Sigmoid colon (tissue), 4 donors: Measurements from ENCODE around the gene ST6GALNAC2.

Experiments used
- CTCF ChIP-seq, 4 experiments: fragments of 450-650 bp in 3 of 4; fragments of 200-600 bp in 1 of 4; IDR thresholded peaks; one replicate each; pipeline ENCODE4 v1.5.1; 2016 to 2019; ENCODE audit warnings: antibody characterized with exemption in 4 of 4, mild to moderate bottlenecking in 3 of 4, moderate library complexity in 2 of 4
- EP300 ChIP-seq, 4 donors: sonication (generic); formaldehyde crosslinking; IDR thresholded peaks; one replicate each; pipeline ENCODE4 v1.6.1; 2017; ENCODE audit warnings: antibody characterized with exemption in 4 of 4
- POLR2A ChIP-seq, 2 donors: fragments of 450-650 bp; IDR thresholded peaks; one replicate each; pipeline ENCODE4 v1.6.1; 2016; ENCODE audit warnings: antibody characterized with exemption in 2 of 2, mild to moderate bottlenecking in 2 of 2, moderate library complexity in 2 of 2
- POLR2AphosphoS5 ChIP-seq, 4 donors: sonication (generic); formaldehyde crosslinking; IDR thresholded peaks; one replicate each; pipeline ENCODE4 v1.6.1; 2017; ENCODE audit warnings: antibody characterized with exemption in 4 of 4

- no peak for TF ChIP-seq CTCF (IDR thresholded peaks at IDR 0.05)
- no peak for TF ChIP-seq POLR2A (IDR thresholded peaks at IDR 0.05)
- no peak for TF ChIP-seq EP300 (IDR thresholded peaks at IDR 0.05)
- no peak for TF ChIP-seq POLR2AphosphoS5 (IDR thresholded peaks at IDR 0.05)
Observed at GRCh38 chr17:76553178-76553908, 32.3 kb downstream of the ST6GALNAC2 start.
